ENCODE data around the gene DGKA. TPM values are rescaled to one million over a fixed set of nuclear protein-coding genes. Genes with fewer than 3 reads are reported as not detected.

DGKA gene
- total and polyA plus RNA-seq, 2 of the 13 experiments (the other 11 are each of a cell fraction or from before 2014, with no cell fraction given), result 2.4 to 5.4 TPM

- no peak overlapping the region for H3K9ac ChIP-seq (ENCODE audit: insufficient read depth, low read depth, low read length)
- no TSS peak for BruUV-seq (replicated peaks)
- peaks cover 0 to 11% of the 10 kb centered on the region in 2 experiments; a peak in 1 of 5 replicates for H3K27me3 ChIP-seq (ENCODE audit: control insufficient read depth in 1 of 2, insufficient read depth in 2 of 2, low read length in 2 of 2)
- no peaks in the 10 kb centered on the region for H3K36me3 ChIP-seq (replicated peaks in 1 of 2; ENCODE audit: control insufficient read depth in 1 of 2, insufficient read depth in 2 of 2, low read length in 2 of 2)
- 90% methylated on average over 1 of the region's 1 CpG for WGBS (ENCODE audit: low lambda C conversion rate)
- ChIA-PET POLR2A (interaction anchor here (5.0 to 10.5 kb wide), 2 partner anchors 104 to 117 kb away, joined by 20 to 108 read pairs; partner anchors contain the start of genes DNAJC14, ORMDL2 and SARNP), CTCF (ENCODE audit: low intra/inter-chr PET ratio, low total read pairs) (no interaction called here)
- intact Hi-C loops (cut with micrococcal nuclease; ENCODE audit: unreplicated experiment), result loop anchor here (5.0 kb wide), 1 partner anchor 197 kb away; no protein-coding TSS in a partner anchor
- peaks cover 44% of the 10 kb centered on the region for H3K4me1 ChIP-seq (ENCODE audit: insufficient read depth, low read length)
- no peak for FAIRE-seq
- H3K27ac ChIP-seq (ENCODE audit: extremely low read length, insufficient read depth, low read length), result no peak overlapping the region
- no peak for ATAC-seq
- no peak for DNase-seq (ENCODE audit: low spot score)
- no peak overlapping the region for H3K4me3 ChIP-seq (replicated peaks in 1 of 3; ENCODE audit: insufficient read depth in 1 of 3, low read depth in 2 of 3, low read length in 3 of 3)
- in situ Hi-C loops (cut with HindIII; ENCODE audit: extremely low pct_ligation_motif_present, low pct_unique_long_range_greater_than_20kb), result no loop called here
- no peaks in the 10 kb centered on the region for H3K79me2 ChIP-seq (ENCODE audit: insufficient read depth, low read length)
- H2AFZ ChIP-seq (ENCODE audit: low read length), result no peak overlapping the region
- H3K4me2 ChIP-seq (ENCODE audit: low read depth, low read length), result 0 out of 2 replicates have a peak overlapping the region, but pooled peaks have one; percentile 97
- no peaks in the 10 kb centered on the region for H4K20me1 ChIP-seq (ENCODE audit: insufficient read depth, low read length)
- H3K9me3 ChIP-seq (ENCODE audit: low read length), result no peaks in the 10 kb centered on the region
- TF ChIP-seq IRF1 (CRISPR knock-in tag; IDR thresholded peaks at IDR 0.05; ENCODE audit: low read depth) (no peak), CBFB (CRISPR knock-in tag; IDR thresholded peaks at IDR 0.05) (no peak), ZNF484 (CRISPR knock-in tag; IDR thresholded peaks at IDR 0.05; ENCODE audit: borderline replicate concordance, low read depth) (no peak), ZFP37 (CRISPR knock-in tag; IDR thresholded peaks at IDR 0.05; ENCODE audit: borderline replicate concordance) (no peak), NCOA5 (CRISPR knock-in tag; IDR thresholded peaks at IDR 0.05) (no peak), ZNF629 (CRISPR knock-in tag; conservative IDR thresholded peaks at IDR 0.05) (peak; percentile 84), SRF (IDR thresholded peaks at IDR 0.05; ENCODE audit: low read depth, low read length) (no peak), ATF7 (IDR thresholded peaks at IDR 0.05) (0 out of 2 replicates have a peak, but pooled peaks have one; percentile 11), ATF7 (CRISPR knock-in tag; IDR thresholded peaks at IDR 0.05) (no peak), ZNF12 (CRISPR knock-in tag; IDR thresholded peaks at IDR 0.05) (no peak), PRMT3 (CRISPR knock-in tag; IDR thresholded peaks at IDR 0.05; ENCODE audit: borderline replicate concordance, low read depth) (no peak), NFIB (CRISPR knock-in tag; IDR thresholded peaks at IDR 0.05; ENCODE audit: borderline replicate concordance) (no peak)
Measured at GRCh38 chr12:55933799-55934742, 3.1 kb downstream of the DGKA start.
